ENCODE results near the gene RPS16. TPM values are rescaled to one million over a fixed set of nuclear protein-coding genes. Genes with fewer than 3 reads are reported as not detected.

RPS16 gene
- total RNA-seq, 1 donor from 2014 or later, result 1,378 TPM

GRCh38 chr19:39407660-39408391, 27.9 kb downstream of the RPS16 start:
- peak; percentile 71 for DNase-seq (ENCODE audit: low spot score)

DNA sequence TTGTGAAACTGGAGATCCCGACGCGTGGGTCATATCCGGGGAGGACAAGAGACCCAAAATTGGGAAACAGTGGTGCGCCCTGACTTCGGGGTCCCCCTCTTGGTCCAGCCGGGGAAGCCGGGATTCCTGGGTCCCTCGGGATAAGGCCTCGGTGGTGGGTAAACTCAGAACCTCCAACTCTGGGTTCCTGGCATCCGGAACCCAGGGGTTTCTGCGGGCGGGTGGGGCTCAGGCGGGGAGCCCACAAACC, 28.4 kb downstream of the RPS16 start:
- DNase-seq (ENCODE audit: low spot score), result no peak

- DNase-seq (ENCODE audit: low spot score), result peak; percentile 92
Observed at GRCh38 chr19:39406656-39407409, 28.9 kb downstream of the RPS16 start, which contains the start of gene ZFP36. Gene ZFP36, plus strand, starts transcription at chr19:39406847. Its CDS starts 58 bp downstream, at chr19:39406905.

DNA sequence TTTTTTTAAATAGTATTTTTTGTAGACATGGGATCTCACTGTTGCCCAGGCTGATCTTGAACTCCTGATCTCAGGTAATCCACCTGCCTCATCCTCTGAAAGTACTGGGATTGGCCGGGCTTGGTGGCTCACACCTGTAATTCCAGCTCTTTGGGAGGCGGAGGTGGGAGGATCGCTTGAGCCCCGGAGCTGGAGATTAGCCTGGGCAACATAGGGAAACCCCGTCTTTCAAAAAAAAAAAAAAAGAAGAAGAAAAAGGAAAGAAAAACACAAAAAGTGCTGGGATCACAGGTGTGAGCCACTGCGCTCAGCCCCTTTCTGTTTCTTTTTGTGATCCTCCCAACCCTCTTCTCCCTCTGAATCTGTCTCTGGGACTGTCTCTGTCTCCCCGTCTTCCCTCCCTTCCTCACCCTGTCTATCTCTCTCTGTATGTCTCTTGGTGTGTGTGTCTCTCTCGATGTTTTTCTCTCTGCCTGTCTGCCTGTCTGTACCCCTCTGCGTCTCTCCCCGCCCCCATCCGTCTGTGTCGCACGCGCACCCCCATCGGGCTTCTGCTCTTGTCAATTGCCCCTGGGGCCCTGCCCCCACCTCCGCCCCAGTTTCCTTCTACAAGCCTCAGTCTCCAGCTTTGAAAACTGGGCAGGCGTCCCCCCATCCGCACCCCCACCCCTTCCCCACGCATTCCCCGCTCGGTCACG, 29.6 kb downstream of the RPS16 start:
- DNase-seq (ENCODE audit: low spot score), result no peak

DNA sequence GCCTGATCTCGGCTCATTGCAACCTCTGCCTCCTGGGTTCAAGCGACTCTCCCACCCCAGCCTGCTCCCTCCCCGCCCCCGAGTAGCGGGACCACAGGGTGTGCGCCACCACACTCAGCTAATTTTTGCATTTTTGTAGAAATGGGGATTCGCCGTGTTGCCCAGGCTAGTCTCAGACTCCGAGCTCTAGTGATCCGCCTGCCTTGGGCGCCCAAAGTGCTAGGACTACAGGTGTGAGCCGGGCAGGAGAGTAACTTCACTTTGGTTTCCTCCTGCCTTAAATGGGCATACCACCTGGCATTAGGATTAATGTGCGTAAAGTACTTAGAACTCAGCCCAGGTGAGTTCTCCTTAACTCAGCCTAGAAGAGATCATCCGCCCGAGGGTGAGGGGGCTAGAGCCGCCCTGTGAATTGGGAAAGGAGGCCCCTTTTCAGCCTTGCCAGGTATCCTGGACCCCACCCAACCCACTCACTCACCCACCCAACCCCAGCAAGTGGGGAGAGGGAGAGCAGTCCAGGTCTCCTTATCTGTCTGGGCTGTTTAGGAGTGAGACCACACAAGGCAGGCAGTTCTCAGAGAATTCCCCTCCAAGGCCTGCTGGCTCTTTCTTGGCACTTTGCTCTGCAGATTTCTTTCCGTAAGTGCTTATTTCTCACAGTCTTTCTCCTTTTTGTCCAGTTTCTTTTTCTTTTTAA, 30.3 kb downstream of the RPS16 start:
- no peak for DNase-seq (ENCODE audit: low spot score)

DNA sequence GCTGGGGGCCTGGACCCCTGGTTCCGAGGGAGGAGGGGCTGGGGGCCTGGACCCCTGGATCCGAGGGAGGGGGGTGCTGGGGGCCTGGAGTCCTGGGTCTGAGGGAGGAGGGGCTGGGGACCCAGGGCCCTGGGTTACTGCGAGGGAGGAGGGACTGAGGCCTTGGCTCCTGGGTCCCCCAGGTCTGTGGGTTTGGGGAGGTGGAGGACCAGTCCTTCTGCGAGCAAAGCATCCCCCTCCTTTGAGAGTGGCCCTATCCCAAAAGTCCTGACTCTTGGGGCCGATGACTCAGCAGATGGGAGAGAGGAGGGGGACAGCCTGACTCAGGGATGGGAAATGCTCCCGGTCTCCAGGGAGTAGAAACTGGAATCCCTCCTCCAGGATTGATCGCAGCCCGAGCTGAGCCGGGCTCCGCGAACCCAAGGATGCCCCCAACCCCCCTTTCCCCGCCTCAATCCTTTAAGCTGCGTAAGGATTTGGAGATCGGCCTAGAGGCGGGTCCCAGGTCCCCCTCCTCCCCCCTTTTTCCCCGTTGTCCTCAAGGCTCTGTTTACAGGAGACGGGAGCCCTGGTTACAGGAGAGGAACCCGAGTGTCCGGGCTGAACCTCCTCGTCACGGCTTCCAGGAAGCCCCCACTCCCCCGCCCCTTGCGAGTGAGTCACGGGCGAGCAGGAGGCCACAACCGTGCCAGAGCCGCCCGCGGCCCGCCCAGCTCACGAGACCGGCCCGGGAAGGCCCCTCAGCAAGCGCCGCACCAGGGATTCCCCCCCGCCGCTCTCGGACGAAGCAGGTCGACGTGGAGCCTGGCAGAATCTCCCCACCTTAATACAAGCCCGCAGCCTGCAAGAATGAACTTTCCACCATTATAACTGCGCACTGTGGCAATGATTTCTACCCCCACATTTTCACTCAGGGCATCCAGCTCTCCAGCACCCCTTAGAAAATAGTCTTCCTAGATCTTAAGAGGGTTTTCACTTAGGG, 32.1 kb downstream of the RPS16 start:
- DNase-seq (ENCODE audit: low spot score), result peak; percentile 98

DNA sequence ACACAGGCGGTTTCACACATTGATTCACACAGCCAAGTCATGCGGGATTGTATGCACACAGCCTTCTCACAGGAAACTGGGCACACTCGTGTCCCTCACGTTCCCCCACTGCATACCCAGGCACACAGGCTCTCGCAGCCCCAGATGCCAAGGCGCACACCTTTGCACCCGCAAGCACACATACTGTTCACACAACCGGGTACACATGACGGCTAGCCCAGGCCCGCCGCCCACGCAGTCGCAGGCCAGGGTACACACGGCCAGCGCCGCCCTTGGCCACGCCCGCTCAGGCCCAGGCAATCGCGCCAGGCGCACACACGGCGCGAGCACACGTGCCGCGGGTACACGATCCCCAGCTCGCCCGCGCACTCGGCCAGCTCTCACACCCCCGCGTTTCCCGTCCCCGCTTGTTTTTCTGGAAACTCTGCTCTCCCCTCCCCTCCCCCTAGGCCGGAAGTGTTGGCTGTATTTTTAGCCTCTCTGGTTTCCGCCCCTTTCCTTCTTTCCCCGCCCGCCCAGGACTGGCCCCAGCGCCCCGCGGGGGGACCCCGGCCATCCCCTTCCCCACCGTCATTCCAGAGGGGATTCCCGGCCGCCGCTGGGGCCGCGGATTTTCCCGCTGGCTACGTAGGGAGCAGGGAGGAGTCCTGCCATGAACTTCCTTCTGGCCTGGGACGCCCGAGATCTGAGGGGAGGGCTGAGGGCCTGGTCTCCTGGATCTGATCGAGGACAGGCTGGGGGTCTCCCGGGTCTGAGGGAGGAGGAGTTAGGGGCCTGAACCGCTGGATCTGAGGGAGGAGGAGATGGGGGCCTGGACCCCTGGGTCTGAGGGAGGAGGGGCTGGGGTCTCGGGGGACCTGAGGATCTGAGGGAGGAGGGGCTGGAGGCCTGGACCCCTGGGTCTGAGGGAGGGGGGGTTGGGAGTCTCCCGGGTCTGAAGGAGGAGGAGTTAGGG, 33.1 kb downstream of the RPS16 start:
- peak; percentile 88 for DNase-seq (ENCODE audit: low spot score)

GRCh38 chr19:39401549-39402345, 34.0 kb downstream of the RPS16 start:
- DNase-seq (ENCODE audit: low spot score), result peak; percentile 91

DNA sequence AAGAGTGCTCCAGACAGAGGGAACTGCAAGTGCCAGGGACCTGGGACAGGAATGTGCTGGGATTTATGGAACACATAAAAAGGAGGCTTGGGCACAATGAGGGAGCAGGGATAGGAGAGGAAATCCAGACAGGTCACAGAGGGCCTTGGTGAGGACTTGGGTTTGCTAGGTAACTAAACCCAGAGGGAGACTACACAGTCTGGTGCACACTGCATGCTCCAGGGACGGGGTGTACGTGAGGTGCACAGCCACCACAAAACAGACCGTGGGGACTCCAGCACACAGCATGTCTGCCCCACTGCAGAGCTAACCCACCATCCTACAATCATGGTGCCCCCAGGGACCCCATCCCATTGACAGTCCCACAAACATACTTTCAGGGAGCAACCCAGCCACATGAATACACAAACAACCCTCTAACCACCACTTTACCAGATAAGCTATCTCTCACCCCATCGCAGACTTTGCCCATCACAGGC, 34.6 kb downstream of the RPS16 start:
- DNase-seq (ENCODE audit: low spot score), result no peak

- no peak for DNase-seq (ENCODE audit: low spot score)
Observed at GRCh38 chr19:39400061-39400460, 35.7 kb downstream of the RPS16 start.

DNA sequence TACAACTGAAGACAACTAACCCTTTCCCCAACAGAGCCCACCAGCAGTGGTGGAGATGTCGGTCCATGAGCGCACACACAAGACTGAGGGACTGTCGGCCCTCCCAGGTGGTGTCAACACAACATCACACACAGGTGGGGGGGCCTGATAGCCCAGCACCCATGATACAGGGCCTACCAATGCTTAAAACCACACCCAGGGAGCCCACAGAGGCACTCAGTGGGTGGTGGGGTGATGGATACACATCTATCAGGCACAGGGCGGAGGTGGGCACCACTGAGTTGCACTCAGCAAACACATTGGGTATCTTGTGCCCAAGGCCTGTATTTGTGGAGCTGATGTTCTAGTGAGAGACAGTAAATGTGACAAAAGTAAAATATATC, 36.1 kb downstream of the RPS16 start:
- no peak for DNase-seq (ENCODE audit: low spot score)

DNA sequence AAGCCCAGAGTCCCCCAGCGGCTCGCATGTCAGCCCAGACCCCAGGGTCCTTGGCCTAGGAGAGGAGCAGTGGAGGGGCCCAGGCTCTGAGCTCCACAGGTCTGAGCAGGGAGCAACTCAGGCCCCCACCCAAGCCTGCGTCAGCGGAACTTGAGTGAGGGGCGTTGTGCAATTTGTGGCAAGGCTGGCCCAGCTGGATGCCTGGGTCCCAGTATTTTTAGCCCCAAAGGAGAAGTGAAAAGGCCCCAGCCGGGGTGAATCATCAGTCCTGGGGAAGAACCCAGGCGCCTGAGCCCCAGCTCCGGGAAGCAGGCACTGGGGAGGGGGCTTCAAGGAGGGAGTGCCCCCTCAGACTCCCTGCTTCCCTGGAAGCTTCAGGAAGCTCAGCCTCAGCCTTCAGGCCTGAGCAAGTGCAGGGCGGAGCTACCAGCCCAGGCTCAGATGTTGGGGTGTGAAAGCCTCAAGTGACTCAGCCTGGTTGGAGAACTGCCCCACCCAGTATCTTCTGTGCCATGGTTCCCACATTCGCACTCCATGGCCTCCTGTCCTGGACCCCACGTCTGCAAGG, 37.4 kb downstream of the RPS16 start:
- peak; percentile 66 for DNase-seq (ENCODE audit: low spot score)

DNA sequence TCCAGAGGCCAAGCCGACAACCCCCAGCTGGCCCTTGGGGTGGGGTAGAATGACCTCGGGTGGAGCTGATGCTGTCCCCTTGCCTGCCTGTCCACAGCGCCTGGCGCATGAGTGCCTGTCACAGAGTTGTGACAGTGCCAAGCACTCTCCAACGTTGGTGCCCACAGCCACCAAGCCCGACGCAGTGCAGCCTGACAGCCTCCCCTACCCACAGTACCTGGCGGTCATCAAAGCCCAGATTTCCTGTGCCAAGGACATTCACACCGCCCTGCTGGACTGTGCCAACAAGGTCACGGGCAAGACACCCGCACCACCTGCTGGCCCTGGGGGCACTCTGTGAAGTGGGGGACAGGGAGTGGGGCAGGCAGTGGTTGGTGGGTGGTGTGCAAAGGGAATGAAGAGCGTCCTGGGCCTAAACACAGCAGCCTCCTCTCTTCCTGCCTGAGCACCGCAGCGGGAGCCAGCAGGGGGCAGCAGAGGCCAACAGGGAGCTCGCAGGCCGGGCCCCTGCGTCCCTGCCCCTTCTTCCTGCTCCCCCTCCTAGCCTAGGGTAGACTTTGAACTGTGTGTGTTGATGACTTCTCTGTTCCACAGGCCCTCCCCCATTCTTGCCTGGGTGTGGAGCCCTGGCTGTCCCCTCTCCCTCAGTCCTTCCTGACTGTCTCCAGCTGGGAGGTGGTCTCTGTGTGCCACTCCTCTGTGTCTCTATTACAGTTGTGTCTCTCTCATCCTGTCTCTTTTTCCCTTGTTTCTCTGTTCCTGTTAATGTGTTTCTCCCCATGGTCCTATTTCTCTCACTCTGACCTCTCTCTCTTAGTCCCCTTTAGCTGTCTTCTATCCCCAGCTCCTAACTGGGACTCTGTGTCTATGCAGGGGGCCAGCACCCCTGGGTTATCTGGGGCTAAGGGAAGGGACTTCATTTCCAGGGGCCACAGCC, 38.1 kb downstream of the RPS16 start:
- DNase-seq (ENCODE audit: low spot score), result peak; percentile 94

GRCh38 chr19:39390751-39391437, 44.9 kb downstream of the RPS16 start, which contains the start of the genes MED29 and PAF1:
Gene MED29, plus strand, starts transcription at chr19:39391378. Its CDS starts 45 bp downstream, at chr19:39391423.
Gene PAF1, minus strand, starts transcription at chr19:39391106. Its CDS starts 242 bp downstream, at chr19:39390864.
- peak; percentile 98 for DNase-seq (ENCODE audit: low spot score)

GRCh38 chr19:39390451-39390750, 45.3 kb downstream of the RPS16 start:
- DNase-seq (ENCODE audit: low spot score), result peak; percentile 42

- DNase-seq (ENCODE audit: low spot score), result no peak
Observed at GRCh38 chr19:39389631-39390414, 45.9 kb downstream of the RPS16 start.

Measured in mucosa of gallbladder (tissue), 1 donor.